Heart left ventricle (tissue), 13 donors: Measurements from ENCODE around the gene STARD13.

Experiments
- POLR2A ChIP-seq, 2 donors: fragments of 450-650 bp; IDR thresholded peaks; one replicate each; pipeline ENCODE4 v1.6.1; 2017; ENCODE audit warnings: antibody characterized with exemption in 2 of 2, mild to moderate bottlenecking in 2 of 2, moderate library complexity in 2 of 2
- TF ChIP-seq, protein P1 (sequence below), 12 donors: fragments of 200-600 bp; sonication (generic) in 4 of 12; IDR thresholded peaks; one replicate each; pipeline versions ENCODE4 v1.5.0 to v1.8.0; 2018 to 2022; ENCODE audit warnings: antibody characterized with exemption in 12 of 12, mild to moderate bottlenecking in 5 of 12
- donor health status: ischemic (EF 13 %, LVEDD 7.1; RV severe dilation, severe dysfunction).
- donor health status: DM: no; HTN: yes; CAD: no.
- donor health status: DM: no; HTN: no; CAD: no.
- donor health status: ischemic (EF 25% LVEDD 6.9; RV normal size, moderate dysfunction).
- donor health status: ischemic (EF 25% LVEDD 5.7; RV mildly dilated, moderate dysfunction).
- donor health status: ischemic (EF 35%, LVEDD 5.7; RV mildly dilated, moderate dysfunction).
- donor health status: nonischemic (EF 11% LVEDD 7.7; RV severe dilation, severe dysfunction).
- donor health status: DM: yes; HTN: yes; CAD: no.
- donor health status: PGD.
- donor health status: ischemic (EF 29% LVEDD 5.4; RV normal size, mild dysfunction).
- donor health status: nonischemic (EF 23%, LVEDD 6.1; RV moderate dilation, normal function).

DNA sequence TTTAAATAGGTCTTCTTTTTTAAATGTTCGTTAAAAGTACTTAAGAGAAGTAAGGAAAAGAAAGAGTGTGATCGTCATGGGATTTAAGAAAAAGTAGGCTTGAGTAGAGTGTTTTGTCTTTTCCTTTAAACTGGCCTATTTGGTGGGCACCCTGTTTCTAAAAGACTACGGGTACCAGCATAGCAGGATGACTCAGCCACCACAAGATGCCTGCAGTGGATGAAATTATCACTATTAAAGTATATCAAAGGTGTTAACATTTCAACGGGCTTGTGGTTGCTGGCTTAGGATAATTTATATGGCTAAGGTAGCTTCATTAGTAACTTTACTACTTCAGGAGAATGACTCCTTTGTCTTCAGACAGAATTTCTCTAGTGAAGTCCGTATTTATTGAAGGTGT, 112.6 kb downstream of the STARD13 start:
- TF ChIP-seq POLR2A (IDR thresholded peaks at IDR 0.05): no peak
- TF ChIP-seq, protein P1, sequence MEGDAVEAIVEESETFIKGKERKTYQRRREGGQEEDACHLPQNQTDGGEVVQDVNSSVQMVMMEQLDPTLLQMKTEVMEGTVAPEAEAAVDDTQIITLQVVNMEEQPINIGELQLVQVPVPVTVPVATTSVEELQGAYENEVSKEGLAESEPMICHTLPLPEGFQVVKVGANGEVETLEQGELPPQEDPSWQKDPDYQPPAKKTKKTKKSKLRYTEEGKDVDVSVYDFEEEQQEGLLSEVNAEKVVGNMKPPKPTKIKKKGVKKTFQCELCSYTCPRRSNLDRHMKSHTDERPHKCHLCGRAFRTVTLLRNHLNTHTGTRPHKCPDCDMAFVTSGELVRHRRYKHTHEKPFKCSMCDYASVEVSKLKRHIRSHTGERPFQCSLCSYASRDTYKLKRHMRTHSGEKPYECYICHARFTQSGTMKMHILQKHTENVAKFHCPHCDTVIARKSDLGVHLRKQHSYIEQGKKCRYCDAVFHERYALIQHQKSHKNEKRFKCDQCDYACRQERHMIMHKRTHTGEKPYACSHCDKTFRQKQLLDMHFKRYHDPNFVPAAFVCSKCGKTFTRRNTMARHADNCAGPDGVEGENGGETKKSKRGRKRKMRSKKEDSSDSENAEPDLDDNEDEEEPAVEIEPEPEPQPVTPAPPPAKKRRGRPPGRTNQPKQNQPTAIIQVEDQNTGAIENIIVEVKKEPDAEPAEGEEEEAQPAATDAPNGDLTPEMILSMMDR (IDR thresholded peaks at IDR 0.05): no peak
